B cell (primary cell): ENCODE results near the gene BTRC.

Experiments
- CTCF ChIP-seq: fragments of 200-600 bp; IDR thresholded peaks from one replicate; pipeline ENCODE4 v1.8.0; 2022; ENCODE audit warnings: antibody characterized with exemption, mild to moderate bottlenecking
- EZH2 ChIP-seq: IDR thresholded peaks from 2 replicates; pipeline ENCODE4 v1.6.1; 2012; ENCODE audit warnings: borderline replicate concordance, low read depth, mild to moderate bottlenecking, moderate library complexity, low read length; ENCODE audit not compliant: insufficient read depth, poor library complexity, severe bottlenecking

- TF ChIP-seq CTCF (no peak), EZH2 (no peak)
These were observed 21.1 kb downstream of the BTRC start for GRCh38 chr10:101375076-101375475.
